Sigmoid colon (tissue), 7 donors: ENCODE measurements around the gene EVX1. TPM values are rescaled to one million over a fixed set of nuclear protein-coding genes. Genes with fewer than 3 reads are reported as not detected.

ENCODE experiments used
- DNase-seq: peaks from one replicate; pipeline ENCODE4 v3.0.0-alpha.2; 2019
- H3K27ac ChIP-seq, 4 donors: fragments of 200-600 bp; sonication (generic); one replicate each; pipeline ENCODE4 v1.5.1; 2016 to 2019; ENCODE audit warnings: mild to moderate bottlenecking in 1 of 4
- H3K27me3 ChIP-seq, 3 donors: fragments of 200-600 bp; sonication (generic); one replicate each; pipeline ENCODE4 v1.5.1; 2019; ENCODE audit warnings: mild to moderate bottlenecking in 1 of 3
- H3K36me3 ChIP-seq, 4 donors: fragments of 200-600 bp; sonication (generic); one replicate each; pipeline ENCODE4 v1.5.1; 2016 to 2019
- H3K4me1 ChIP-seq, 4 donors: fragments of 200-600 bp; sonication (generic); one replicate each; pipeline ENCODE4 v1.5.1; 2017 to 2019
- H3K4me3 ChIP-seq, 4 donors: fragments of 200-600 bp; sonication (generic); one replicate each; pipeline ENCODE4 v1.5.1; 2017 to 2019; ENCODE audit warnings: mild to moderate bottlenecking in 2 of 4, moderate library complexity in 1 of 4
- H3K9me3 ChIP-seq, 4 donors: fragments of 200-600 bp in 3 of 4; sonication (generic) in 3 of 4; one replicate each; pipeline versions ENCODE4 v1.5.1 to v1.6.1; 2013 to 2019
- EP300 ChIP-seq, 4 donors: sonication (generic); formaldehyde crosslinking; IDR thresholded peaks; one replicate each; pipeline ENCODE4 v1.6.1; 2017; ENCODE audit warnings: antibody characterized with exemption in 4 of 4
- POLR2A ChIP-seq, 2 donors: fragments of 450-650 bp; IDR thresholded peaks; one replicate each; pipeline ENCODE4 v1.6.1; 2016; ENCODE audit warnings: antibody characterized with exemption in 2 of 2, mild to moderate bottlenecking in 2 of 2, moderate library complexity in 2 of 2
- POLR2AphosphoS5 ChIP-seq, 4 donors: sonication (generic); formaldehyde crosslinking; IDR thresholded peaks; one replicate each; pipeline ENCODE4 v1.6.1; 2017; ENCODE audit warnings: antibody characterized with exemption in 4 of 4
- WGBS, 2 donors: extraction: QIAGEN DNeasy Blood & Tissue Kit; methylation state at CpG; one replicate each; pipeline ENCODE4 v1.1.7; 2013; 5-methylcytosine and 5-hydroxymethylcytosine counted together
- intact Hi-C: fragments of 100-400 bp; cut with DNase I; formaldehyde crosslinking; loops from one replicate; pipeline ENCODE4 v1.15.1; 2023
- polyA plus RNA-seq, 3 donors: library from polyadenylated mRNA; stranded (reverse); fragments of 200-250 nt; gene quantifications; one replicate each; pipeline ENCODE4 v1.2.3, GENCODE V29; 2013
- total RNA-seq, 4 donors: library from RNA; depleted of rRNA; stranded (reverse); fragments of >200 nt; gene quantifications; one replicate each; pipeline ENCODE4 v1.1.0, GENCODE V29; 2016
- TF ChIP-seq, protein P1 (sequence below), 4 experiments: fragments of 450-650 bp in 3 of 4; fragments of 200-600 bp in 1 of 4; IDR thresholded peaks; one replicate each; pipeline ENCODE4 v1.5.1; 2016 to 2019; ENCODE audit warnings: antibody characterized with exemption in 4 of 4, mild to moderate bottlenecking in 3 of 4, moderate library complexity in 2 of 4
- donor health status: healthy with polysubstance abuse.
- donor health status: Bipolar disorder and iron deficiency.
- donor health status: healthy.

EVX1 gene
- total and polyA plus RNA-seq, 7 donors: 0.32 to 1.4 (median 1.2) TPM; not detected in 4

DNA sequence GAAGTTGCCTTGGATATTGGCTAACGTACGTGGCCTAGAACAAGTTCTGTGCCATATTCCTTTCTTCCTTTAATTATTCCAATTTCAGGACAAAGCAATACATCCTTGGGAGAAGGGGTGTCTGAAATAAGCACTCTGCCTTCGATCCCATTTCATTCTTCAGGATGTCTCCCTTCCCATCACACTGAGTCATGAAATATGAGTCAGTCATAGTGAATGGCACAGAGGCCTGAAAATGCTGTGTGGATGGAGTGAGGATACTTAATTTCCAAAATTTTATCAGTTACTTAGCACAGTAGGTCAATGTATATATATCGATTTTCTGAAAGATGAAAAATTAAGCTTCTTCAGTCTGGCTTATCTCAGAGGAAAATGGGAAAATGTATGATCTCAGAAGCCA, 19.5 kb downstream of the EVX1 start:
- Histone ChIP-seq H3K36me3 (no peaks in the 10 kb centered on the region), H3K27me3 (no peaks in the 10 kb centered on the region), H3K4me1 (no peaks in the 10 kb centered on the region), H3K9me3 (no peaks in the 10 kb centered on the region), H3K27ac (no peak overlapping the region), H3K4me3 (no peak overlapping the region)
- WGBS, 2 donors: 92 to 94% methylated on average over 4 of the region's 4 CpGs
- TF ChIP-seq POLR2A (IDR thresholded peaks at IDR 0.05) (no peak), EP300 (IDR thresholded peaks at IDR 0.05) (no peak), POLR2AphosphoS5 (IDR thresholded peaks at IDR 0.05) (no peak)
- TF ChIP-seq, protein P1, sequence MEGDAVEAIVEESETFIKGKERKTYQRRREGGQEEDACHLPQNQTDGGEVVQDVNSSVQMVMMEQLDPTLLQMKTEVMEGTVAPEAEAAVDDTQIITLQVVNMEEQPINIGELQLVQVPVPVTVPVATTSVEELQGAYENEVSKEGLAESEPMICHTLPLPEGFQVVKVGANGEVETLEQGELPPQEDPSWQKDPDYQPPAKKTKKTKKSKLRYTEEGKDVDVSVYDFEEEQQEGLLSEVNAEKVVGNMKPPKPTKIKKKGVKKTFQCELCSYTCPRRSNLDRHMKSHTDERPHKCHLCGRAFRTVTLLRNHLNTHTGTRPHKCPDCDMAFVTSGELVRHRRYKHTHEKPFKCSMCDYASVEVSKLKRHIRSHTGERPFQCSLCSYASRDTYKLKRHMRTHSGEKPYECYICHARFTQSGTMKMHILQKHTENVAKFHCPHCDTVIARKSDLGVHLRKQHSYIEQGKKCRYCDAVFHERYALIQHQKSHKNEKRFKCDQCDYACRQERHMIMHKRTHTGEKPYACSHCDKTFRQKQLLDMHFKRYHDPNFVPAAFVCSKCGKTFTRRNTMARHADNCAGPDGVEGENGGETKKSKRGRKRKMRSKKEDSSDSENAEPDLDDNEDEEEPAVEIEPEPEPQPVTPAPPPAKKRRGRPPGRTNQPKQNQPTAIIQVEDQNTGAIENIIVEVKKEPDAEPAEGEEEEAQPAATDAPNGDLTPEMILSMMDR (IDR thresholded peaks at IDR 0.05): no peak
- no peak for DNase-seq
- intact Hi-C loops: no loop called here

DNA sequence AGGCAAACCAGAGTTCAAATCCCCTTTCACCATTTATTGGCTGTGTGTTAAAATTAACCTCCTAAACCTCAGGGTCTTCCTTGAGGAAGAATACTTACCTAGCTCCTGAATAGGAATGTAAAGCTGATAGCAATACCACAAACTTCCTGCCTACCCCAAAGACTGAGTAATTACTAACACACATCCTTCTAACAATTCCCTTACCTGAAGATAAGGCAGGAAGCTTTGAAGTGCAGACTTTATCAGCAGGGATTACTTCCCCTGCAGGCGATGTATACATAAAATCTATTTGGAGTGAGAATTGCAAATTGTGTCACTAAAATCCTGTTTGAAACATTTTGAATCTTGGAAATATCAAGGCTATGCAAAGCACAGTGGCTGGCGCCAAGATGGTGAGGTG, 21.2 kb downstream of the EVX1 start:
- Histone ChIP-seq H3K27me3 (no peaks in the 10 kb centered on the region), H3K9me3 (no peaks in the 10 kb centered on the region), H3K4me3 (no peak overlapping the region), H3K4me1 (no peaks in the 10 kb centered on the region), H3K27ac (no peak overlapping the region), H3K36me3 (no peaks in the 10 kb centered on the region)
- TF ChIP-seq POLR2AphosphoS5 (IDR thresholded peaks at IDR 0.05): no peak
- TF ChIP-seq EP300 (IDR thresholded peaks at IDR 0.05): no peak
- intact Hi-C loops: no loop called here
- 50 to 64% methylated on average over 2 of the region's 2 CpGs for WGBS, 2 donors
- no peak for DNase-seq

DNA sequence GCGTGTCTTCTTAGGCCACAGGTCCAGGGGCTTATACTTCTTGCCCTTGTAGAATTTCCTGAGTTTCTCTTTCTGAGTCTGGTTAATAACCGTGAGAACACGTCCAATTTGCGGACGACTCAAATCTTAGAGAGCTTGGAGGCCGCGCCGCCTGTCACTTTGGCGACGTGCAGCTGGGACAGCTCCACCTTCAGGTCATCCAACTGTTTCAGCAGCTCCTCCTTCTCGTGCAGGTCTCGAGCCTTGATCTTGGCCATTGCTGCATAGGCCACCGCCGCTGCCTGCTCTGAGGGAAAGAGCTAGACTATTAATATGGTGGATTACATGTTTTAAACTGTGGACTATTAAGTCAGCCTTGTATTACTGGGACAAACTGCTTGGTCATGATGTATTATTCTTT, 26.9 kb downstream of the EVX1 start:
- 92 to 94% methylated on average over 14 of the region's 14 CpGs for WGBS, 2 donors
- Histone ChIP-seq H3K27ac (no peak overlapping the region), H3K4me3 (no peak overlapping the region), H3K27me3 (no peaks in the 10 kb centered on the region), H3K4me1 (no peaks in the 10 kb centered on the region), H3K36me3 (no peaks in the 10 kb centered on the region), H3K9me3 (peaks cover 0 to 2% (median 0%) of the 10 kb centered on the region in 4 donors)
- intact Hi-C loops: no loop called here
- DNase-seq: no peak
- TF ChIP-seq POLR2A (IDR thresholded peaks at IDR 0.05): no peak
- no peak for TF ChIP-seq EP300 (IDR thresholded peaks at IDR 0.05)
- TF ChIP-seq POLR2AphosphoS5 (IDR thresholded peaks at IDR 0.05): no peak
- TF ChIP-seq, protein P1 (IDR thresholded peaks at IDR 0.05): no peak

DNA sequence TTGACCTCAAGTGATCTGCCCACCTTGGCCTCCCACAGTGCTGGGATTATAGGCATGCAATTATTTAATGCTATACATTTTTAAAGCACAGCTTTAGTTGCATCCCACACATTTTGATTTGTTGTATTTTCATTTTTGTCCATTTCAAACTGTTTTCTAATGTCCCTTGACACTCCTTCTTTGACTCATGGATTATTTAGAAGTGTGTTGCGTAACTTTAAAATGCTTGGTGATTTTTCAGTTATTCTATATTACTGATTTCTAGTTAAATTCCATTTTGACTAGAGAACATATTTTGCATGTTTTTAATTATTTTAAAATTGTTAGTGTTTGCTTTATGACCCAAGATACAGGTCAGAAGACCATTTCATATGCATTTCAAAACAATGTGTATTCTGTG, 28.8 kb downstream of the EVX1 start:
- Histone ChIP-seq H3K4me3 (no peak overlapping the region), H3K27ac (no peak overlapping the region), H3K4me1 (no peaks in the 10 kb centered on the region), H3K36me3 (no peaks in the 10 kb centered on the region), H3K27me3 (no peaks in the 10 kb centered on the region), H3K9me3 (peaks cover 0 to 2% (median 0%) of the 10 kb centered on the region in 4 donors)
- TF ChIP-seq POLR2A (IDR thresholded peaks at IDR 0.05): no peak
- TF ChIP-seq EP300 (IDR thresholded peaks at IDR 0.05): no peak
- TF ChIP-seq POLR2AphosphoS5 (IDR thresholded peaks at IDR 0.05): no peak
- TF ChIP-seq, protein P1 (IDR thresholded peaks at IDR 0.05): no peak
- intact Hi-C loops: no loop called here
- DNase-seq: no peak
- WGBS, 2 donors: 92 to 94% methylated on average over 1 of the region's 1 CpG

DNA sequence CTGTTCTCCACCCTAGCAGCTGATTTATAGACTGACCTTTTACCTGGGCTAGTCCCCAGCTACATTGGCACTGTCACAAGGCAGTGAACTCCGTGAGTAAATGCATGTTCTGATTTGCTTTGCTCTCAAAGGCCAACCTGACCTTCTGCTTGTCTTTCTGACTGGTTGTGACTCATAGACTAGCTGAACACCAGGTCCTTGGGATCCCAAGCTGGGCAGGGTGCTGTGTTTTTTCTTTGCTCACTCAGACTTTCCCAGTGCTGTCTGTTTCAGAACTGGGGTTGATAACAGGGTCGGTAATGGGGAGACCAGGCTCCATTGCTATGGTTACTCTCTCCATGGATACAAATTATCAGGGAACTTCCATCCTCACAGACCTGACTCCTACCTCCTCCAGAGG, 35.0 kb downstream of the EVX1 start:
- intact Hi-C loops: no loop called here
- no peaks in the 10 kb centered on the region for H3K9me3 ChIP-seq
- no peak for TF ChIP-seq EP300 (IDR thresholded peaks at IDR 0.05)
- no peak for TF ChIP-seq POLR2A (IDR thresholded peaks at IDR 0.05)
- TF ChIP-seq POLR2AphosphoS5 (IDR thresholded peaks at IDR 0.05): no peak
- TF ChIP-seq, protein P1 (IDR thresholded peaks at IDR 0.05): no peak
- H3K27me3 ChIP-seq: no peaks in the 10 kb centered on the region
- H3K36me3 ChIP-seq: no peaks in the 10 kb centered on the region
- H3K27ac ChIP-seq: no peak overlapping the region
- H3K4me3 ChIP-seq: no peak overlapping the region
- no peak for DNase-seq
- WGBS, 2 donors: 9 to 54% methylated on average over 2 of the region's 2 CpGs
- H3K4me1 ChIP-seq: no peaks in the 10 kb centered on the region
